NCI-H226 (cell line): ENCODE measurements around the gene ABCC4.
"Not testable (repeated sequence)": the region's sequence is repeated elsewhere in the genome, so short reads cannot be mapped to it uniquely, and the experiment has no call there.

Source experiments
- DNase-seq: peaks from one replicate; pipeline ENCODE4 v3.0.0-alpha.2; 2015

Gene ABCC4

GRCh38 chr13:95193509-95194230 lies 107.6 kb downstream of the ABCC4 start:
- no peak for DNase-seq

- DNase-seq: no peak
Observed at GRCh38 chr13:95192998-95193397, 108.3 kb downstream of the ABCC4 start.

- DNase-seq: not testable (repeated sequence)
Observed at GRCh38 chr13:95192564-95192945, 108.7 kb downstream of the ABCC4 start.

GRCh38 chr13:95191821-95192563 lies 109.3 kb downstream of the ABCC4 start:
- DNase-seq: peak; percentile 42

- no peak for DNase-seq
Observed at GRCh38 chr13:95188128-95188527, 113.1 kb downstream of the ABCC4 start.

GRCh38 chr13:95185851-95186250 lies 115.4 kb downstream of the ABCC4 start:
- no peak for DNase-seq

GRCh38 chr13:95185311-95185710 lies 115.9 kb downstream of the ABCC4 start:
- no peak for DNase-seq

- no peak for DNase-seq
Observed at GRCh38 chr13:95184317-95184716, 116.9 kb downstream of the ABCC4 start.

GRCh38 chr13:95182570-95183265 lies 118.5 kb downstream of the ABCC4 start:
- DNase-seq: no peak

- no peak for DNase-seq
Observed at GRCh38 chr13:95181586-95181985, 119.7 kb downstream of the ABCC4 start.

- no peak for DNase-seq
Observed at GRCh38 chr13:95180513-95181245, 120.6 kb downstream of the ABCC4 start.

- DNase-seq: no peak
Observed at GRCh38 chr13:95176611-95177259, 124.5 kb downstream of the ABCC4 start.

- no peak for DNase-seq
Observed at GRCh38 chr13:95174517-95174916, 126.7 kb downstream of the ABCC4 start.

- DNase-seq: no peak
Observed at GRCh38 chr13:95168191-95168590, 133.1 kb downstream of the ABCC4 start.

GRCh38 chr13:95167003-95167402 lies 134.2 kb downstream of the ABCC4 start:
- DNase-seq: not testable (repeated sequence)

GRCh38 chr13:95164830-95165229 lies 136.4 kb downstream of the ABCC4 start:
- DNase-seq: no peak

- DNase-seq: no peak
Observed at GRCh38 chr13:95160112-95160906, 140.9 kb downstream of the ABCC4 start.

- DNase-seq: no peak
Observed at GRCh38 chr13:95159458-95159857, 141.8 kb downstream of the ABCC4 start.

GRCh38 chr13:95156208-95156607 lies 145.0 kb downstream of the ABCC4 start:
- DNase-seq: no peak

- no peak for DNase-seq
Observed at GRCh38 chr13:95155504-95155903, 145.7 kb downstream of the ABCC4 start.

- peak; percentile 19 for DNase-seq
Observed at GRCh38 chr13:95155093-95155492, 146.2 kb downstream of the ABCC4 start.

GRCh38 chr13:95154413-95154886 lies 146.8 kb downstream of the ABCC4 start:
- no peak for DNase-seq
